HG03108 (cell line): ENCODE measurements around the gene MACROD2.

Experiments used
- ATAC-seq: cut with Tn5 transposase; IDR thresholded peaks from one replicate; pipeline ENCODE4 v1.9.1; 2021; ENCODE audit warnings: moderate library complexity; ENCODE audit not compliant: unreplicated experiment

Gene MACROD2

GRCh38 chr20:15278041-15278440 lies 1282.7 kb downstream of the MACROD2 start:
- no peak for ATAC-seq

GRCh38 chr20:15287329-15287728 lies 1292.0 kb downstream of the MACROD2 start:
- no peak for ATAC-seq

GRCh38 chr20:15288106-15288505 lies 1292.8 kb downstream of the MACROD2 start:
- no peak for ATAC-seq

- no peak for ATAC-seq
These were observed 1294.0 kb downstream of the MACROD2 start for GRCh38 chr20:15289337-15289736.

- no peak for ATAC-seq
These were observed 1297.1 kb downstream of the MACROD2 start for GRCh38 chr20:15292405-15292804.

GRCh38 chr20:15296422-15296821 lies 1301.1 kb downstream of the MACROD2 start:
- no peak for ATAC-seq

GRCh38 chr20:15297059-15297875 lies 1302.0 kb downstream of the MACROD2 start:
- ATAC-seq = no peak

GRCh38 chr20:15302075-15302474 lies 1306.8 kb downstream of the MACROD2 start:
- no peak for ATAC-seq

GRCh38 chr20:15310361-15310760 lies 1315.0 kb downstream of the MACROD2 start:
- ATAC-seq = no peak

GRCh38 chr20:15316556-15316955 lies 1321.2 kb downstream of the MACROD2 start:
- ATAC-seq = no peak

- ATAC-seq = peak; percentile 80
These were observed 1322.4 kb downstream of the MACROD2 start for GRCh38 chr20:15317546-15318232.

GRCh38 chr20:15318682-15319081 lies 1323.4 kb downstream of the MACROD2 start:
- no peak for ATAC-seq

- no peak for ATAC-seq
These were observed 1324.1 kb downstream of the MACROD2 start for GRCh38 chr20:15319439-15319838.

- ATAC-seq = no peak
These were observed 1325.6 kb downstream of the MACROD2 start for GRCh38 chr20:15320941-15321340.

- no peak for ATAC-seq
These were observed 1331.8 kb downstream of the MACROD2 start for GRCh38 chr20:15327123-15327522.

- no peak for ATAC-seq
These were observed 1332.8 kb downstream of the MACROD2 start for GRCh38 chr20:15328084-15328483.

- peak; percentile 74 for ATAC-seq
These were observed 1337.4 kb downstream of the MACROD2 start for GRCh38 chr20:15332711-15333160.

- ATAC-seq = peak; percentile 35
These were observed 1337.9 kb downstream of the MACROD2 start for GRCh38 chr20:15333170-15333569.

- no peak for ATAC-seq
These were observed 1340.7 kb downstream of the MACROD2 start for GRCh38 chr20:15336011-15336410.

GRCh38 chr20:15336536-15336935 lies 1341.2 kb downstream of the MACROD2 start:
- ATAC-seq = no peak

- ATAC-seq = no peak
These were observed 1343.9 kb downstream of the MACROD2 start for GRCh38 chr20:15339264-15339663.

GRCh38 chr20:15342991-15343523 lies 1347.7 kb downstream of the MACROD2 start:
- ATAC-seq = no peak
